Measurements from ENCODE around the gene TENM3. TPM values are rescaled to one million over a fixed set of nuclear protein-coding genes. Genes with fewer than 3 reads are reported as not detected.

Gene TENM3
- total RNA-seq, 3 donors from 2014 or later, result 0.58 to 19.2 (median 0.70) TPM

DNA sequence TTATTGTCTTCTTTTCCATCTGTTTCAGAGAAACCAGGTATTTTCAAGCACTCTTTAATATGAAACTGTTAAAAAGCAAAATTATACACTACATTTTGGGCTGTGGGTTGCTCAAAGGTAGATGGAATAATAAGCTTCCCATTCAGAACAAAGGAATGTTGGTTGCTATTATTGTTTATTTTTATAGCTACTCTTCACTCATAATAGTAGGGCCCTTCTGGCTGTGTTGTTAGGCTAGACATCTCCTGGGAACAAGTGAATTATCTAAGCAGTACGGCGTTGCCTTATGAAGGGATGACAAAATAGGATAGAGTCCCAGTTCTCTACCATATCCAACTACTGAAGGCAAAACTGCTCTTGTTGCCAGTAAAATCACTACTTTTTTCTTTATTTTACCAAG is 34.2 kb downstream of the TENM3 start:
- intact Hi-C loops (cut with DNase I, micrococcal nuclease), result no loop called here
- DNase-seq, result no peak
- Histone ChIP-seq H3K9me3 (no peaks in the 10 kb centered on the region), H3K4me1 (ENCODE audit: low read depth) (no peaks in the 10 kb centered on the region), H3K36me3 (ENCODE audit: low read depth) (no peaks in the 10 kb centered on the region), H3K4me3 (no peak overlapping the region)
- TF ChIP-seq, protein P1, sequence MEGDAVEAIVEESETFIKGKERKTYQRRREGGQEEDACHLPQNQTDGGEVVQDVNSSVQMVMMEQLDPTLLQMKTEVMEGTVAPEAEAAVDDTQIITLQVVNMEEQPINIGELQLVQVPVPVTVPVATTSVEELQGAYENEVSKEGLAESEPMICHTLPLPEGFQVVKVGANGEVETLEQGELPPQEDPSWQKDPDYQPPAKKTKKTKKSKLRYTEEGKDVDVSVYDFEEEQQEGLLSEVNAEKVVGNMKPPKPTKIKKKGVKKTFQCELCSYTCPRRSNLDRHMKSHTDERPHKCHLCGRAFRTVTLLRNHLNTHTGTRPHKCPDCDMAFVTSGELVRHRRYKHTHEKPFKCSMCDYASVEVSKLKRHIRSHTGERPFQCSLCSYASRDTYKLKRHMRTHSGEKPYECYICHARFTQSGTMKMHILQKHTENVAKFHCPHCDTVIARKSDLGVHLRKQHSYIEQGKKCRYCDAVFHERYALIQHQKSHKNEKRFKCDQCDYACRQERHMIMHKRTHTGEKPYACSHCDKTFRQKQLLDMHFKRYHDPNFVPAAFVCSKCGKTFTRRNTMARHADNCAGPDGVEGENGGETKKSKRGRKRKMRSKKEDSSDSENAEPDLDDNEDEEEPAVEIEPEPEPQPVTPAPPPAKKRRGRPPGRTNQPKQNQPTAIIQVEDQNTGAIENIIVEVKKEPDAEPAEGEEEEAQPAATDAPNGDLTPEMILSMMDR (IDR thresholded peaks at IDR 0.05), result no peak
- no peak for ATAC-seq

DNA sequence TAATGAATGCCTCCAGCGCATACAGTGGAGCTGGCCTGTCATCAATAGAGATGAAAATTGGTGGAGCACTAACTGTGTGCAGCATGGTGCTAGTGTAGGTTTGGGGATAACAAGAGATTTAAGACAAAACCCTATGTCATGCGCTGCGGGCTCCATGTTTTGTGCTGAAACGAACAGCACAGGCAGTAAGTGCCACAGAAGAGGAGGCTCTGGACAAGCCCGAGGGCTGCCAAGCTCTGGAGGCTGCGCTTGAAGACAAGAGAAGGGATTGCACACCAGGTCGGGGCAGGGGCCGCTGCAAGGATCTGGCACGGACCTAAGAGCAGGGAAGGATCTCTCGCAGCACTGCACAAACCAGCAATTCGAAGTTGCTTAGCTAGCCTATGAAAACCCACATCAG is 35.5 kb downstream of the TENM3 start:
- intact Hi-C loops (cut with DNase I, micrococcal nuclease), result no loop called here
- ATAC-seq (no peak), DNase-seq (no peak)
- Histone ChIP-seq H3K4me1 (ENCODE audit: low read depth) (no peaks in the 10 kb centered on the region), H3K4me3 (no peak overlapping the region), H3K36me3 (ENCODE audit: low read depth) (no peaks in the 10 kb centered on the region), H3K9me3 (no peaks in the 10 kb centered on the region)
- TF ChIP-seq, protein P1 (IDR thresholded peaks at IDR 0.05), result no peak

DNA sequence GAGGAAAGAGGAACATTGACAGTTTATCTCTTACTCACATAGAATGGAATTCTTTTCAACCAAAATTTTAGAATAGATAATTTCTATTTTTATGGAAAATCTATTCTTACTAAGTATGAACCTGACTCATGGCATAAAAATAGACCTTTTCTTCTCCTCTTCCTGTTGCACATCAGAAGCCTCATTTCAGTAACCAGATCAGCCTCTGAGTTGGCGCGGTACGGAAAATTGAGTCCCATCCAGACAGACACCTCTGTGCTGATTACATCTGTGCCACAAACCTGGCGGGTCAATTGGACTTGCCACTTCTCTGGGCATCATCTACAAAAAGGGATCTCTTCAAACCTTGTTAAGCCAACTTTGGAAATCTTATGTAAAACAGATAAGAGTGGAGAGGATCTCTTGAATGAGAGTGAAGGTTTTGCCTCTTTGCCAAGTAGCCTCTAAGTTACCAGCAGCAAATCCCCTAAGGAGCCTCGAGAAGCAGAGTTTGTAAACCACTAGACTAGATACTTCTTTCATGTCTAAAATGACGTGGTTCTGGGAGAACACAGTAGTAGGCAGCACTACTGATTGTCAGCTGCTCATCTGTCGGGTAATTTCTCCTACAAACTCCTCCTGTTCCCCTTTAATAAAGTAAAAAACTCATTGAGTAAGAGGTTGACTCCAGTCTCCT is 37.4 kb downstream of the TENM3 start:
- Histone ChIP-seq H3K4me3 (no peak overlapping the region), H3K9me3 (no peaks in the 10 kb centered on the region), H3K36me3 (ENCODE audit: low read depth) (no peaks in the 10 kb centered on the region), H3K4me1 (ENCODE audit: low read depth) (no peaks in the 10 kb centered on the region)
- ATAC-seq (no peak), DNase-seq (no peak)
- intact Hi-C loops (cut with DNase I, micrococcal nuclease), result no loop called here
- TF ChIP-seq, protein P1 (IDR thresholded peaks at IDR 0.05), result no peak

DNA sequence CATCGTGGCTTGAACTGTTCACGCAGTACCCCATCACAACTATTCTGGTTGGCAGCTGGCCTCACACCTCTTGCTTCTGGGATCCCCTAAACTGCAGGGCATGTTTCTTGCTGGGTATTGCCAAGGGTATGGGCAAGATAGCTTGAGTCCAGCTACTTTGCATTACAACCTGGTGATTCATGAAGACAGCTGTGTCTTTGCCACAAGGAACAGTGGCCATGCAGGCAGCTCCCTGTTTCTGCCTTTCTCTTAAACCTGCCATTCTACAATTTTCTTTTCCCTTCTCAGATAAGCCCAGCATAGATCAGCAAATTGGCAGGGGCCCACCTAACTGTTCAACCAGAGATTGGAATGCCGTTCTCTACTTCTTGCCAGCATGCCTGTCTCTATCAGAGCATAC is 42.8 kb downstream of the TENM3 start:
- H3K4me3 ChIP-seq, result no peak overlapping the region
- no peaks in the 10 kb centered on the region for H3K36me3 ChIP-seq (ENCODE audit: low read depth)
- no peak for DNase-seq
- no peak for ATAC-seq
- H3K9me3 ChIP-seq, result no peaks in the 10 kb centered on the region
- H3K4me1 ChIP-seq (ENCODE audit: low read depth), result no peaks in the 10 kb centered on the region
- TF ChIP-seq, protein P1 (IDR thresholded peaks at IDR 0.05), result no peak
- intact Hi-C loops (cut with DNase I, micrococcal nuclease), result no loop called here

DNA sequence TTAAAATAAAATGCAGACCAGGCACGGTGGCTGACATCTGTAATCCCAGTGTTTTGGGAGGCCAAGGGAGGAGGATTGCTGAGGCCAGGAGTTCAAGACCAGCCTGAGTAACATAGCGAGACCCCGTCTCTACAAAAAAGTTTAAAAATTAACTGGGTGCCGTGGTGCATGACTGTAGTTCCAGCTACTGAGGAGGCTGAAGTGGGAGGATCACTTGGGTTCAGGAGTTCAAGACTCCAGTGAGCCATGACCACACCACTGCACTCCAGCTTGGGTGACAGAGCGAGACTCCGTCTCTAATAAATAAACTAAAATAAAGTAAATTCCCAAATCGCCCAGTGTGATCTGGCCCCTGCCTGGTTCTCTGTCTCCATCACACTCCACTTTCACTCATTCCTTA is 43.7 kb downstream of the TENM3 start:
- Histone ChIP-seq H3K4me1 (ENCODE audit: low read depth) (no peaks in the 10 kb centered on the region), H3K36me3 (ENCODE audit: low read depth) (no peaks in the 10 kb centered on the region), H3K9me3 (no peaks in the 10 kb centered on the region), H3K4me3 (no peak overlapping the region)
- intact Hi-C loops (cut with DNase I, micrococcal nuclease), result no loop called here
- DNase-seq, result no peak
- TF ChIP-seq, protein P1 (IDR thresholded peaks at IDR 0.05), result no peak
- ATAC-seq, result no peak

DNA sequence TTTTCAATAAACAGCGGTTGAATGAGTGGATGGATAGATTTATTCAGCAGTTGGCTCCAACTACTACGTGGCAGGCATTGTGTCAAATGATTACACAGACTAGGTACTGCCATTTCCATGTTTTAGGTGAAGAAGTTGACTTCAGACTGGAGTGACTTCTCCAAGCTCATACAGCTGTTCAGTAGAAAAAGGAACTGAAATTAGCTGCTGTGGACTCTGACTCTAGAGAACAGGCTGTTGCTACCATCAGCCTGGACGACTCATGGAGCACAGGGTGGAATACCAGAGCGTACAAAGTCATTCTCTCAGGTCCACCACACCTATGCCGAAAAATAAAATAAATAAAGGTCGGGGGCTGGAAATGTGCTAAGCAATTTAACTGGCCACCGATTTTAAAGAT is 45.3 kb downstream of the TENM3 start:
- Histone ChIP-seq H3K4me3 (no peak overlapping the region), H3K9me3 (no peaks in the 10 kb centered on the region), H3K36me3 (ENCODE audit: low read depth) (no peaks in the 10 kb centered on the region), H3K4me1 (ENCODE audit: low read depth) (no peaks in the 10 kb centered on the region)
- TF ChIP-seq, protein P1 (IDR thresholded peaks at IDR 0.05), result no peak
- ATAC-seq (no peak), DNase-seq (no peak)
- intact Hi-C loops (cut with DNase I, micrococcal nuclease), result no loop called here

All from mucosa of descending colon (tissue), 3 donors.